IPS-20b (cell line): ENCODE data around the gene AHI1.

Experiments used
- H3K27ac ChIP-seq: one replicate; pipeline ENCODE4 v1.5.1; 2013; ENCODE audit warnings: low read length
- H3K27me3 ChIP-seq: 2 replicates; pipeline ENCODE4 v1.6.1; 2013; ENCODE audit warnings: mild to moderate bottlenecking, low read length, inconsistent platforms; ENCODE audit not compliant: insufficient read depth
- H3K36me3 ChIP-seq: 2 replicates; pipeline ENCODE4 v1.6.1; 2013; ENCODE audit warnings: low read depth, mild to moderate bottlenecking, inconsistent platforms, low read length, moderate library complexity; ENCODE audit not compliant: insufficient read depth
- H3K4me1 ChIP-seq: 2 replicates; pipeline ENCODE4 v1.6.1; 2013; ENCODE audit warnings: mild to moderate bottlenecking, control low read depth, inconsistent platforms, low read length, moderate library complexity; ENCODE audit not compliant: insufficient read depth
- H3K4me3 ChIP-seq: 2 replicates; pipeline ENCODE4 v1.5.1; 2013; ENCODE audit warnings: mild to moderate bottlenecking, low read length, inconsistent platforms
- H3K9ac ChIP-seq: 2 replicates; pipeline ENCODE4 v1.6.1; 2013; ENCODE audit warnings: low read depth, mild to moderate bottlenecking, inconsistent platforms, low read length, moderate library complexity
- H3K9me3 ChIP-seq: 2 replicates; pipeline ENCODE4 v1.6.1; 2013; ENCODE audit warnings: mild to moderate bottlenecking, low read depth, low read length, inconsistent platforms; ENCODE audit not compliant: insufficient read depth

The AHI1 gene

GRCh38 chr6:135322427-135323201 lies 174.9 kb downstream of the AHI1 start:
- Histone ChIP-seq H3K9me3 (no peaks in the 10 kb centered on the region), H3K4me1 (peaks cover 10% of the 10 kb centered on the region; the same call in 1 of the 2 replicates), H3K27me3 (no peaks in the 10 kb centered on the region), H3K36me3 (no peaks in the 10 kb centered on the region), H3K4me3 (no peak overlapping the region), H3K27ac (no peak overlapping the region), H3K9ac (no peak overlapping the region)

DNA sequence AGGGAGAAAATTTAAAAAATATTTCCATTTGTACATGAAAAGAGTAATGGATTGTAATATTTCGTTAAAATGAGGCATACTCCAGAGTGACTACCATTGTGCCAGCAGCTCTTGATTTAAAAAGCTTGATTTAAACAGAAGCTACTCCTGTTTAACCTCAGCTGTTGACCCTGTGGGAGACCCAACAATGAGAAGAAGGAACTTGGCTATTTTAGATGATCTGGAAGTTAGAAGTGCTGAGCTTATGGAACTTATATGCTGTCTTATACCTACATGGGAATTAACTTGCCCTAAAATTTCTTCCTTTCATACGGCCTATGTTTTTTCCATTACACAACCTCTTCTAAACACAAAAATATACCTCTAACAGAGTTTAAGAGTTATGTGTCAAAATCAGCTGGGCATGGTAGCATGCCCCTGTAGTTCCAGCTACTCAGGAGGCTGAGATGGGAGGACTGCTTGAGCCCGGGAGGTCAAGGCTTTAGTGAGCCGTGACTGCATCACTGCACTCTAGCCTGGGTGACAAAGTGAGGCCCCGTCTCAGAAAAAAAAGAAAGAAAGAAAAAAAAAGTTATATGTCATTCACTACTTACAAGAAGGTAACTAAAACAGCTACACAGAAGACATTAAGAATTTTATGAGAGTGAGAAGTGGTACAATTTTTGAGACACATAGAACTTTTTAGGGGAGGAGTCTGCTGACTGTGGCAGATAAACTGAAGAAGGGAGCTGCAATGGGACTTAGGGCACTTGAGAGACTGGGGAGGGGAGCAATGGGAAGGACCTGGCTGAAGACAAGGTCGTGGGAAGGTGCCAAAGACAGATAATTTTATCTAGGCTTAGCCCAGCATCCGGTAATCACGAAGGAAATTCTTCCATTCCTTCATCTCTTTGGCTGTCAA lies 176.6 kb downstream of the AHI1 start:
- Histone ChIP-seq H3K4me1 (peaks cover 10% of the 10 kb centered on the region; the same call in 1 of the 2 replicates), H3K4me3 (no peak overlapping the region), H3K36me3 (no peaks in the 10 kb centered on the region), H3K9ac (no peak overlapping the region), H3K9me3 (no peaks in the 10 kb centered on the region), H3K27me3 (no peaks in the 10 kb centered on the region), H3K27ac (no peak overlapping the region)

DNA sequence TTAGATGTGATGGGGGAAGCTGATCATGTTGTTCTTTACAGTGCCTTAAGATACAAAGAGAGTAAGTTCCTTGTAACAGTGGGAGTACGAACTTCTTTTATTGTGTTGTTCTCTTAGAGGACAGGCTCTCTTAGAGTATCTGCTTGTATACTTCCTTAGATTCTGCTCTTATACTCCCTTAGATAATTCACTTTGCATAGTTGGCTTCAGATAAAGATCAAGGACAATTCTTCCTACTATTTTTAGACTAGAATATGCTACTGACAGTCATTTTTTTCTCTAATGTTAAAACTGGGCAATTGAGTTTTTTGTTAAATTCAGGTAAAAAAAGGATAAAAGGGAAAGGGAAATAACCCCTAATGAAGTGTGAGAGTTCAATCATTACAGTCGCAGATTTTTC lies 177.7 kb downstream of the AHI1 start:
- Histone ChIP-seq H3K27ac (no peak overlapping the region), H3K27me3 (no peaks in the 10 kb centered on the region), H3K9ac (no peak overlapping the region), H3K4me3 (no peak overlapping the region), H3K4me1 (peaks cover 10% of the 10 kb centered on the region; the same call in 1 of the 2 replicates), H3K36me3 (no peaks in the 10 kb centered on the region), H3K9me3 (no peaks in the 10 kb centered on the region)

- Histone ChIP-seq H3K36me3 (no peaks in the 10 kb centered on the region), H3K9me3 (no peaks in the 10 kb centered on the region), H3K4me3 (no peak overlapping the region), H3K9ac (no peak overlapping the region), H3K4me1 (peaks cover 10% of the 10 kb centered on the region; the same call in 1 of the 2 replicates), H3K27ac (no peak overlapping the region), H3K27me3 (no peaks in the 10 kb centered on the region)
Observed at GRCh38 chr6:135318738-135319469, 178.6 kb downstream of the AHI1 start.

DNA sequence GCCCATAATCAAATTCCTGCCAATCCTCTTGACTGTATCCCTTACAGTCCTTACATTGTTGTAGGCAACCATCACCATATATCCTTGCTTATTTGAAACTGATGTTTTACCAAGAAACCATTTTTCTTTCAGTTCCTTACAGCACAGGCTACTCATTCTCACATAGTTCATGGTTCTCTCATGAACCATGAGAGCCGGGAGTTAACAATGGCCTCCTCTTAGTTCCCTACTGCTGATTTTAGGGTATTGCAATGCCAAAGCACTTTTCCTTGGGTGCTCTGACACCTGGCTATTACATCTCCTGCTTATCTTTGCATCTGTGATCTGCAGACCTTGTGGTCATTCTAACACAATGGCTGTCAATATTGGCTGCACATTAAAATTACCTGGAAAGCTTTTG lies 183.0 kb downstream of the AHI1 start:
- H3K27ac ChIP-seq: no peak overlapping the region
- no peaks in the 10 kb centered on the region for H3K36me3 ChIP-seq
- no peaks in the 10 kb centered on the region for H3K4me1 ChIP-seq
- no peak overlapping the region for H3K9ac ChIP-seq
- no peaks in the 10 kb centered on the region for H3K27me3 ChIP-seq
- H3K9me3 ChIP-seq: no peaks in the 10 kb centered on the region
- no peak overlapping the region for H3K4me3 ChIP-seq

GRCh38 chr6:135311446-135312200 lies 185.9 kb downstream of the AHI1 start:
- Histone ChIP-seq H3K36me3 (no peaks in the 10 kb centered on the region), H3K9me3 (no peaks in the 10 kb centered on the region), H3K9ac (no peak overlapping the region), H3K27me3 (no peaks in the 10 kb centered on the region), H3K27ac (no peak overlapping the region), H3K4me1 (no peaks in the 10 kb centered on the region), H3K4me3 (no peak overlapping the region)

DNA sequence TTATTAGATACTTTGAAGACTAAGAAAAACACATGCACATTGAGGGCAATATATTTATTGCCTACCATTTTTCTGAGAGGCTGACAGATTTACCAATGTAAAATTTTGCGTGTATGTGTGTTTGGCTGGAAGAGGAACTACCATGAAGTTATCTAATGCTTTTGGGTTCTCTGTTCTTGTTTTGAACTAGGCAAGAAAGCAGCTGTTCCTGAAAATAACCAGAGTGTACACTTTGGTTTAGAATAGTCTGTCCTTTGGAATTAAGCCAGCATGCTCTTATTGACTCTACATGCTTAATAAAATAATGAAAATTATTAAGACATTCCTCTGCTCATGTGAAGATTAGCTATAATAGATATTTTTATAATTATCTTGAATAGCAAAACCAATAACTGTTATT lies 187.2 kb downstream of the AHI1 start:
- no peak overlapping the region for H3K27ac ChIP-seq
- H3K4me3 ChIP-seq: no peak overlapping the region
- H3K27me3 ChIP-seq: no peaks in the 10 kb centered on the region
- no peak overlapping the region for H3K9ac ChIP-seq
- H3K36me3 ChIP-seq: no peaks in the 10 kb centered on the region
- H3K9me3 ChIP-seq: no peaks in the 10 kb centered on the region
- no peaks in the 10 kb centered on the region for H3K4me1 ChIP-seq

- H3K9me3 ChIP-seq: no peaks in the 10 kb centered on the region
- no peak overlapping the region for H3K4me3 ChIP-seq
- H3K4me1 ChIP-seq: no peaks in the 10 kb centered on the region
- H3K27ac ChIP-seq: no peak overlapping the region
- H3K9ac ChIP-seq: no peak overlapping the region
- no peaks in the 10 kb centered on the region for H3K36me3 ChIP-seq
- H3K27me3 ChIP-seq: no peaks in the 10 kb centered on the region
Observed at GRCh38 chr6:135306740-135307420, 190.7 kb downstream of the AHI1 start.

DNA sequence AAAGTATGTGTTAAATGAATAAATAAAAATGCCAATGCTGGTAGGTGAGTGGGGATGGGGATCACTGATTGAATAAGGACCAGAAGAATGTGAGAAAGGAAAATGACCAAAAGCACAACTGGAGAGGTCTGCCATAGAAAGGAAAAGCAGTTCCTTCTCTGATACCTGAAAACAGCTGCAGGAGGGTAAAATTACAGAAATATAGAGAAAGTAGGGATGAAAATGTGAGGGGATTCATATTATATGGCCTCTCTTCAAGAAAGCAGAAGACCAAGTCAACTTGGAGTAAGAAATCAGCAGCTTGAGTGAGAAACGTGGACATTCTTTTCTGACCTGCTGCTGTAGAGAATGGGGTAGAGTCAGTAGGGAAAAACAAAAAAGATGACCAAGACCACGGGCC lies 191.4 kb downstream of the AHI1 start:
- Histone ChIP-seq H3K27me3 (no peaks in the 10 kb centered on the region), H3K4me3 (no peak overlapping the region), H3K36me3 (no peaks in the 10 kb centered on the region), H3K9me3 (no peaks in the 10 kb centered on the region), H3K9ac (no peak overlapping the region), H3K27ac (no peak overlapping the region), H3K4me1 (no peaks in the 10 kb centered on the region)

DNA sequence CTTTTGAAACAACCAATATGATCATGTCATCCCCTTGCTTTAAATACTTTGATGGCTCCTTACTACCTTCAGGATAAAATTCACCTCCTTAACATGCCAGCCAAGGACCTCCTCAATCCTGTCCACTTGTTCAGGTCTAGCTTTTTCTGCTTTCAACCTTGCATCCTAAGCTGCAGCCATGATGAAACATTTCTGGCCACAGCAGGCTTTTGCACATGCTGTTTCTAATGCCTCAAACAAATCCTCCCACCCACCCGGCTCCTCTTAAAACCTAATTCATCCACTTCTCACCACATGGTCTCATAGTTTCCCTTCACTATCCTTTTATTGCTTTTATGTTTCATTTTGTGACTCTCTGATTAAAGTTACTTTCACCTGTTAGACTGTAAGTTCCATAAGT lies 191.9 kb downstream of the AHI1 start:
- Histone ChIP-seq H3K4me1 (no peaks in the 10 kb centered on the region), H3K4me3 (no peak overlapping the region), H3K27ac (no peak overlapping the region)

More for the DNA sequence above, 191.9 kb downstream of the AHI1 start:
- Histone ChIP-seq H3K27me3 (no peaks in the 10 kb centered on the region), H3K9ac (no peak overlapping the region), H3K9me3 (no peaks in the 10 kb centered on the region), H3K36me3 (no peaks in the 10 kb centered on the region)
